ENCODE measurements around the gene SAC3D1. TPM values are rescaled to one million over a fixed set of nuclear protein-coding genes. Genes with fewer than 3 reads are reported as not detected.

SAC3D1 gene
- total RNA-seq, 1 experiment from 2014 or later: 33.9 TPM

GRCh38 chr11:65045061-65045460, 4.1 kb downstream of the SAC3D1 start:
- no peaks in the 10 kb centered on the region for H3K9me2 ChIP-seq (ENCODE audit: insufficient read depth)
- peaks cover 19% of the 10 kb centered on the region; the same call in 1 of the 2 replicates for H3F3A ChIP-seq (ENCODE audit: insufficient read depth, low read depth)
- no peak overlapping the region for H3K4me3 ChIP-seq
- POLR2A ChIA-PET (ENCODE audit: unreplicated experiment): no interaction called here
- no peak overlapping the region for H3K27ac ChIP-seq
- peaks cover 21% of the 10 kb centered on the region for H3K4me1 ChIP-seq (replicated peaks; ENCODE audit: insufficient read depth)
- no peaks in the 10 kb centered on the region for H4K20me1 ChIP-seq (ENCODE audit: insufficient read depth)
- BruUV-seq (replicated peaks): no TSS peak
- no peak overlapping the region for H2AFZ ChIP-seq
- no peak for DNase-seq
- H3K79me2 ChIP-seq (ENCODE audit: low read depth): peaks cover 23% of the 10 kb centered on the region
- no peak overlapping the region for H3K4me2 ChIP-seq
- no peak for TF ChIP-seq EZH2 (IDR thresholded peaks at IDR 0.05; ENCODE audit: low read depth)
- TF ChIP-seq CTCF (conservative IDR thresholded peaks at IDR 0.05): no peak
- CTCF ChIA-PET: no interaction called here
- H3K36me3 ChIP-seq (ENCODE audit: low read depth): no peaks in the 10 kb centered on the region
- H3K9me3 ChIP-seq (ENCODE audit: insufficient read depth, low read depth): no peaks in the 10 kb centered on the region
- intact Hi-C loops (cut with micrococcal nuclease; ENCODE audit: unreplicated experiment): no loop called here
- H3K27me3 ChIP-seq (ENCODE audit: insufficient read depth, low read depth): no peaks in the 10 kb centered on the region

- no peaks in the 10 kb centered on the region for H3K9me3 ChIP-seq (ENCODE audit: insufficient read depth, low read depth)
- H3F3A ChIP-seq (ENCODE audit: insufficient read depth, low read depth): peaks cover 12% of the 10 kb centered on the region; the same call in 1 of the 2 replicates
- CTCF ChIA-PET: interaction anchor here (0.6 kb wide), 1 partner anchor 24 kb away, joined by 3 read pairs; no protein-coding TSS in a partner anchor
- H3K4me1 ChIP-seq (replicated peaks; ENCODE audit: insufficient read depth): peaks cover 17% of the 10 kb centered on the region
- H2AFZ ChIP-seq: no peak overlapping the region
- H3K27me3 ChIP-seq (ENCODE audit: insufficient read depth, low read depth): no peaks in the 10 kb centered on the region
- H3K4me2 ChIP-seq: no peak overlapping the region
- H3K9me2 ChIP-seq (ENCODE audit: insufficient read depth): no peaks in the 10 kb centered on the region
- H3K4me3 ChIP-seq: no peak overlapping the region
- H4K20me1 ChIP-seq (ENCODE audit: insufficient read depth): no peaks in the 10 kb centered on the region
- no peaks in the 10 kb centered on the region for H3K36me3 ChIP-seq (ENCODE audit: low read depth)
- TF ChIP-seq CTCF (conservative IDR thresholded peaks at IDR 0.05) (no peak), EZH2 (IDR thresholded peaks at IDR 0.05; ENCODE audit: low read depth) (no peak)
- peaks cover 23% of the 10 kb centered on the region for H3K79me2 ChIP-seq (ENCODE audit: low read depth)
- intact Hi-C loops (cut with micrococcal nuclease; ENCODE audit: unreplicated experiment): no loop called here
- no peak for DNase-seq
- no TSS peak for BruUV-seq (replicated peaks)
- no peak overlapping the region for H3K27ac ChIP-seq
- POLR2A ChIA-PET (ENCODE audit: unreplicated experiment): no interaction called here
Observed at GRCh38 chr11:65045728-65046127, 4.7 kb downstream of the SAC3D1 start.

GRCh38 chr11:65047581-65048422, 6.8 kb downstream of the SAC3D1 start:
- intact Hi-C loops (cut with micrococcal nuclease; ENCODE audit: unreplicated experiment): no loop called here
- no peaks in the 10 kb centered on the region for H4K20me1 ChIP-seq (ENCODE audit: insufficient read depth)
- peaks cover 7% of the 10 kb centered on the region for H3K4me1 ChIP-seq (replicated peaks; ENCODE audit: insufficient read depth)
- H3F3A ChIP-seq (ENCODE audit: insufficient read depth, low read depth): peaks cover 11% of the 10 kb centered on the region; the same call in 1 of the 2 replicates
- no peak overlapping the region for H3K4me2 ChIP-seq
- H3K79me2 ChIP-seq (ENCODE audit: low read depth): peaks cover 12% of the 10 kb centered on the region
- no peak overlapping the region for H3K27ac ChIP-seq
- no peak for DNase-seq
- no peaks in the 10 kb centered on the region for H3K36me3 ChIP-seq (ENCODE audit: low read depth)
- no TSS peak for BruUV-seq (replicated peaks)
- H3K27me3 ChIP-seq (ENCODE audit: insufficient read depth, low read depth): no peaks in the 10 kb centered on the region
- H3K9me2 ChIP-seq (ENCODE audit: insufficient read depth): no peaks in the 10 kb centered on the region
- no peak overlapping the region for H3K4me3 ChIP-seq
- no peak for TF ChIP-seq CTCF (conservative IDR thresholded peaks at IDR 0.05)
- TF ChIP-seq EZH2 (IDR thresholded peaks at IDR 0.05; ENCODE audit: low read depth): no peak
- H2AFZ ChIP-seq: no peak overlapping the region
- POLR2A ChIA-PET (ENCODE audit: unreplicated experiment): no interaction called here
- CTCF ChIA-PET: no interaction called here
- H3K9me3 ChIP-seq (ENCODE audit: insufficient read depth, low read depth): no peaks in the 10 kb centered on the region

Data from PC-9 (cell line).